ENCODE measurements around the gene NCMAP.
"Not testable (repeated sequence)": the region's sequence is repeated elsewhere in the genome, so short reads cannot be mapped to it uniquely, and the experiment has no call there.

NCMAP gene

GRCh38 chr1:24516506-24516905 is 39.4 kb upstream of the NCMAP start:
- TF ChIP-seq CTCF (IDR thresholded peaks at IDR 0.05; ENCODE audit: extremely low read depth, insufficient read depth, missing control alignments), result no peak
- in situ Hi-C loops (cut with MboI; ENCODE audit: low pct_unique_long_range_greater_than_20kb, low sequenced_read_pairs, unreplicated experiment), result no loop called here
- no peak for DNase-seq (ENCODE audit: low spot score)

GRCh38 chr1:24517898-24518297 is 38.0 kb upstream of the NCMAP start:
- DNase-seq (ENCODE audit: low spot score), result no peak
- in situ Hi-C loops (cut with MboI; ENCODE audit: low pct_unique_long_range_greater_than_20kb, low sequenced_read_pairs, unreplicated experiment), result no loop called here
- no peak for TF ChIP-seq CTCF (IDR thresholded peaks at IDR 0.05; ENCODE audit: extremely low read depth, insufficient read depth, missing control alignments)

- DNase-seq (ENCODE audit: low spot score); in situ Hi-C loops (cut with MboI; ENCODE audit: low pct_unique_long_range_greater_than_20kb, low sequenced_read_pairs, unreplicated experiment): not testable (repeated sequence)
Observed at GRCh38 chr1:24520282-24520681, 35.6 kb upstream of the NCMAP start.

GRCh38 chr1:24525606-24526005 is 30.3 kb upstream of the NCMAP start:
- TF ChIP-seq CTCF (IDR thresholded peaks at IDR 0.05; ENCODE audit: extremely low read depth, insufficient read depth, missing control alignments), result no peak
- in situ Hi-C loops (cut with MboI; ENCODE audit: low pct_unique_long_range_greater_than_20kb, low sequenced_read_pairs, unreplicated experiment), result no loop called here
- no peak for DNase-seq (ENCODE audit: low spot score)

- no peak for DNase-seq (ENCODE audit: low spot score)
- no peak for TF ChIP-seq CTCF (IDR thresholded peaks at IDR 0.05; ENCODE audit: extremely low read depth, insufficient read depth, missing control alignments)
- in situ Hi-C loops (cut with MboI; ENCODE audit: low pct_unique_long_range_greater_than_20kb, low sequenced_read_pairs, unreplicated experiment), result no loop called here
Observed at GRCh38 chr1:24526045-24526444, 29.8 kb upstream of the NCMAP start.

- no peak for DNase-seq (ENCODE audit: low spot score)
- in situ Hi-C loops (cut with MboI; ENCODE audit: low pct_unique_long_range_greater_than_20kb, low sequenced_read_pairs, unreplicated experiment), result no loop called here
- peak; percentile 61 for TF ChIP-seq CTCF (IDR thresholded peaks at IDR 0.05; ENCODE audit: extremely low read depth, insufficient read depth, missing control alignments)
Observed at GRCh38 chr1:24526940-24527542, 28.8 kb upstream of the NCMAP start.

GRCh38 chr1:24528744-24529143 is 27.1 kb upstream of the NCMAP start:
- in situ Hi-C loops (cut with MboI; ENCODE audit: low pct_unique_long_range_greater_than_20kb, low sequenced_read_pairs, unreplicated experiment), result no loop called here
- TF ChIP-seq CTCF (IDR thresholded peaks at IDR 0.05; ENCODE audit: extremely low read depth, insufficient read depth, missing control alignments), result no peak
- DNase-seq (ENCODE audit: low spot score), result no peak

GRCh38 chr1:24529292-24529691 is 26.6 kb upstream of the NCMAP start:
- in situ Hi-C loops (cut with MboI; ENCODE audit: low pct_unique_long_range_greater_than_20kb, low sequenced_read_pairs, unreplicated experiment); DNase-seq (ENCODE audit: low spot score): not testable (repeated sequence)
